OCI-LY1 (cell line): ENCODE data around the gene NDFIP1.

ENCODE experiments used
- CTCF ChIP-seq: fragments of 200-600 bp; sonication (generic), shearing (Covaris generic); IDR thresholded peaks from 2 replicates; pipeline ENCODE4 v1.5.1; 2017; ENCODE audit warnings: mild to moderate bottlenecking, antibody characterized with exemption, low read length, moderate library complexity, mixed read lengths
- EZH2 ChIP-seq: fragments of 200-600 bp; sonication (generic), shearing (Covaris generic); IDR thresholded peaks from 2 replicates; pipeline ENCODE4 v1.8.0; 2017; ENCODE audit warnings: borderline replicate concordance, mixed run types, mild to moderate bottlenecking, antibody characterized with exemption, low read length, moderate library complexity, mixed read lengths

- TF ChIP-seq CTCF: no peak
- no peak for TF ChIP-seq EZH2
Observed at GRCh38 chr5:142110046-142110531, 1.5 kb downstream of the NDFIP1 start.
